Measurements from ENCODE around the gene KRT79.

KRT79 gene

DNA sequence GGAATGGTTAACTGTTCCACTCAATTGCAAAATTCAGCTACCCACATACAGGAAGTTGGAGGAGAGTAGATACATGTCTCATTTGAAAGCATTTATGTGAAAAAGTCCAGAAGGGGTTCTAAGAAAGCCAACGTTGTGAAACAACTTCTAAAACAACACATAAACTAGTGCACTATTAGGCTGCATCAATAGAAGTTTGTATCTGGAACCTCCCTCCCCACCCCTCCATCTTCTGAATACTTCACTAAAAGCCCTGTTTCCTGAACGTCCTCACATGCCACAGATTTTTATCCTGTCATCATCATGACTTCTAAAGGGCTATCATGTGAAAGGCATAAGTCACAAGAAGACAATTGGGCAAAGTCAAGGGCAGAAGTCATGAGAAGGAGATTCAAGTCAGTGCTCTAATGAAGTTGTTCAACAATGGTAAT lies 5.5 kb downstream of the KRT79 start:
- no peak overlapping the region for H3K27ac ChIP-seq (replicated peaks)
- H3K27me3 ChIP-seq (ENCODE audit: insufficient read depth, poor library complexity, severe bottlenecking): no peaks in the 10 kb centered on the region
- no peak for DNase-seq (ENCODE audit: low read depth in 1 of 2, low spot score in 1 of 2)
- TF ChIP-seq SPI1 (IDR thresholded peaks at IDR 0.05; ENCODE audit: borderline replicate concordance, low read depth): no peak
- H3K4me3 ChIP-seq (replicated peaks; ENCODE audit: insufficient read depth, low read length): no peak overlapping the region

- no peaks in the 10 kb centered on the region for H3K27me3 ChIP-seq (ENCODE audit: insufficient read depth, poor library complexity, severe bottlenecking)
- no peak for DNase-seq (ENCODE audit: low read depth in 1 of 2, low spot score in 1 of 2)
- no peak for TF ChIP-seq POLR2AphosphoS5 (IDR thresholded peaks at IDR 0.05; ENCODE audit: low read depth)
- TF ChIP-seq, protein P1, sequence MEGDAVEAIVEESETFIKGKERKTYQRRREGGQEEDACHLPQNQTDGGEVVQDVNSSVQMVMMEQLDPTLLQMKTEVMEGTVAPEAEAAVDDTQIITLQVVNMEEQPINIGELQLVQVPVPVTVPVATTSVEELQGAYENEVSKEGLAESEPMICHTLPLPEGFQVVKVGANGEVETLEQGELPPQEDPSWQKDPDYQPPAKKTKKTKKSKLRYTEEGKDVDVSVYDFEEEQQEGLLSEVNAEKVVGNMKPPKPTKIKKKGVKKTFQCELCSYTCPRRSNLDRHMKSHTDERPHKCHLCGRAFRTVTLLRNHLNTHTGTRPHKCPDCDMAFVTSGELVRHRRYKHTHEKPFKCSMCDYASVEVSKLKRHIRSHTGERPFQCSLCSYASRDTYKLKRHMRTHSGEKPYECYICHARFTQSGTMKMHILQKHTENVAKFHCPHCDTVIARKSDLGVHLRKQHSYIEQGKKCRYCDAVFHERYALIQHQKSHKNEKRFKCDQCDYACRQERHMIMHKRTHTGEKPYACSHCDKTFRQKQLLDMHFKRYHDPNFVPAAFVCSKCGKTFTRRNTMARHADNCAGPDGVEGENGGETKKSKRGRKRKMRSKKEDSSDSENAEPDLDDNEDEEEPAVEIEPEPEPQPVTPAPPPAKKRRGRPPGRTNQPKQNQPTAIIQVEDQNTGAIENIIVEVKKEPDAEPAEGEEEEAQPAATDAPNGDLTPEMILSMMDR (IDR thresholded peaks at IDR 0.05; ENCODE audit: insufficient read depth, low read length): no peak
- TF ChIP-seq GABPA (IDR thresholded peaks at IDR 0.05; ENCODE audit: low read depth): no peak
- TF ChIP-seq, protein P2, sequence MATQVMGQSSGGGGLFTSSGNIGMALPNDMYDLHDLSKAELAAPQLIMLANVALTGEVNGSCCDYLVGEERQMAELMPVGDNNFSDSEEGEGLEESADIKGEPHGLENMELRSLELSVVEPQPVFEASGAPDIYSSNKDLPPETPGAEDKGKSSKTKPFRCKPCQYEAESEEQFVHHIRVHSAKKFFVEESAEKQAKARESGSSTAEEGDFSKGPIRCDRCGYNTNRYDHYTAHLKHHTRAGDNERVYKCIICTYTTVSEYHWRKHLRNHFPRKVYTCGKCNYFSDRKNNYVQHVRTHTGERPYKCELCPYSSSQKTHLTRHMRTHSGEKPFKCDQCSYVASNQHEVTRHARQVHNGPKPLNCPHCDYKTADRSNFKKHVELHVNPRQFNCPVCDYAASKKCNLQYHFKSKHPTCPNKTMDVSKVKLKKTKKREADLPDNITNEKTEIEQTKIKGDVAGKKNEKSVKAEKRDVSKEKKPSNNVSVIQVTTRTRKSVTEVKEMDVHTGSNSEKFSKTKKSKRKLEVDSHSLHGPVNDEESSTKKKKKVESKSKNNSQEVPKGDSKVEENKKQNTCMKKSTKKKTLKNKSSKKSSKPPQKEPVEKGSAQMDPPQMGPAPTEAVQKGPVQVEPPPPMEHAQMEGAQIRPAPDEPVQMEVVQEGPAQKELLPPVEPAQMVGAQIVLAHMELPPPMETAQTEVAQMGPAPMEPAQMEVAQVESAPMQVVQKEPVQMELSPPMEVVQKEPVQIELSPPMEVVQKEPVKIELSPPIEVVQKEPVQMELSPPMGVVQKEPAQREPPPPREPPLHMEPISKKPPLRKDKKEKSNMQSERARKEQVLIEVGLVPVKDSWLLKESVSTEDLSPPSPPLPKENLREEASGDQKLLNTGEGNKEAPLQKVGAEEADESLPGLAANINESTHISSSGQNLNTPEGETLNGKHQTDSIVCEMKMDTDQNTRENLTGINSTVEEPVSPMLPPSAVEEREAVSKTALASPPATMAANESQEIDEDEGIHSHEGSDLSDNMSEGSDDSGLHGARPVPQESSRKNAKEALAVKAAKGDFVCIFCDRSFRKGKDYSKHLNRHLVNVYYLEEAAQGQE (IDR thresholded peaks at IDR 0.05; ENCODE audit: insufficient replicate concordance, low read depth): no peak
- no peak for TF ChIP-seq SPI1 (IDR thresholded peaks at IDR 0.05; ENCODE audit: borderline replicate concordance, low read depth)
- H3K4me3 ChIP-seq (replicated peaks; ENCODE audit: insufficient read depth, low read length): no peak overlapping the region
- no peak overlapping the region for H3K27ac ChIP-seq (replicated peaks)
Measured at GRCh38 chr12:52828156-52828555, 6.0 kb downstream of the KRT79 start.

- TF ChIP-seq, protein P2 (IDR thresholded peaks at IDR 0.05; ENCODE audit: insufficient replicate concordance, low read depth): no peak
- TF ChIP-seq SPI1 (IDR thresholded peaks at IDR 0.05; ENCODE audit: borderline replicate concordance, low read depth) (no peak), GABPA (IDR thresholded peaks at IDR 0.05; ENCODE audit: low read depth) (no peak), POLR2AphosphoS5 (IDR thresholded peaks at IDR 0.05; ENCODE audit: low read depth) (no peak)
- TF ChIP-seq, protein P1 (IDR thresholded peaks at IDR 0.05; ENCODE audit: insufficient read depth, low read length): no peak
- DNase-seq (ENCODE audit: low read depth in 1 of 2, low spot score in 1 of 2): no peak
- Histone ChIP-seq H3K27me3 (ENCODE audit: insufficient read depth, poor library complexity, severe bottlenecking) (no peaks in the 10 kb centered on the region), H3K27ac (replicated peaks) (no peak overlapping the region), H3K4me3 (replicated peaks; ENCODE audit: insufficient read depth, low read length) (no peak overlapping the region)
Measured at GRCh38 chr12:52827499-52828090, 6.5 kb downstream of the KRT79 start.

- no peak for DNase-seq (ENCODE audit: low read depth in 1 of 2, low spot score in 1 of 2)
- no peak overlapping the region for H3K27ac ChIP-seq (replicated peaks)
- H3K27me3 ChIP-seq (ENCODE audit: insufficient read depth, poor library complexity, severe bottlenecking): no peaks in the 10 kb centered on the region
- TF ChIP-seq, protein P2 (IDR thresholded peaks at IDR 0.05; ENCODE audit: insufficient replicate concordance, low read depth): no peak
- TF ChIP-seq GABPA (IDR thresholded peaks at IDR 0.05; ENCODE audit: low read depth) (no peak), POLR2AphosphoS5 (IDR thresholded peaks at IDR 0.05; ENCODE audit: low read depth) (no peak), SPI1 (IDR thresholded peaks at IDR 0.05; ENCODE audit: borderline replicate concordance, low read depth) (no peak)
- TF ChIP-seq, protein P1 (IDR thresholded peaks at IDR 0.05; ENCODE audit: insufficient read depth, low read length): no peak
- no peak overlapping the region for H3K4me3 ChIP-seq (replicated peaks; ENCODE audit: insufficient read depth, low read length)
Measured at GRCh38 chr12:52826611-52827498, 7.3 kb downstream of the KRT79 start.
